SU-DHL-6 (cell line): ENCODE measurements around the gene LRP1B.

Source experiments
- H2AFZ ChIP-seq: fragments of 200-600 bp; sonication (generic); 2 replicates; pipeline ENCODE4 v1.6.1; 2014; ENCODE audit warnings: low read depth, mild to moderate bottlenecking, moderate library complexity, mixed read lengths, antibody characterized with exemption, low read length; ENCODE audit not compliant: severe bottlenecking
- H3F3A ChIP-seq: fragments of 200-600 bp; shearing (Covaris generic); 2 replicates; pipeline ENCODE4 v1.6.0; 2016; ENCODE audit warnings: antibody characterized with exemption, mild to moderate bottlenecking; ENCODE audit not compliant: insufficient read depth
- H3K27ac ChIP-seq: fragments of 200-600 bp; sonication (generic); 2 replicates; pipeline ENCODE4 v1.5.1; 2016; ENCODE audit warnings: low read depth, mild to moderate bottlenecking, low read length, moderate library complexity, mixed read lengths
- H3K27me3 ChIP-seq: fragments of 200-600 bp; sonication (generic), shearing (Covaris generic); 2 replicates; pipeline ENCODE4 v1.6.0; 2014; ENCODE audit warnings: mild to moderate bottlenecking, low read length
- H3K36me3 ChIP-seq: fragments of 200-600 bp; sonication (generic); 2 replicates; pipeline ENCODE4 v1.6.1; 2014; ENCODE audit warnings: mild to moderate bottlenecking, low read length, mixed read lengths
- H3K4me2 ChIP-seq: fragments of 300-600, 200-600 bp; shearing (Covaris generic), sonication (generic); 2 replicates; pipeline ENCODE4 v1.6.0; 2014; ENCODE audit warnings: low read length, low read depth, mild to moderate bottlenecking; ENCODE audit not compliant: poor library complexity, severe bottlenecking
- H3K4me3 ChIP-seq: fragments of 200-600 bp; sonication (generic); 2 replicates; pipeline ENCODE4 v1.5.1; 2014; ENCODE audit warnings: antibody characterized with exemption, low read length, mild to moderate bottlenecking, mixed read lengths; ENCODE audit not compliant: insufficient read depth, poor library complexity, severe bottlenecking
- H3K79me2 ChIP-seq: fragments of 200-600 bp; sonication (generic); 2 replicates; pipeline ENCODE4 v1.6.1; 2014; ENCODE audit warnings: mild to moderate bottlenecking, low read length, moderate library complexity; ENCODE audit not compliant: insufficient read depth
- H3K9ac ChIP-seq: fragments of 200-600 bp; sonication (generic); 2 replicates; pipeline ENCODE4 v1.7.0; 2014; ENCODE audit warnings: mild to moderate bottlenecking, low read length
- H3K9me2 ChIP-seq: fragments of 200-600 bp; sonication (generic); replicated peaks from 2 replicates; pipeline ENCODE4 v1.6.1; 2014; ENCODE audit warnings: low read length; ENCODE audit not compliant: insufficient read depth
- H3K9me3 ChIP-seq: fragments of 200-600 bp; sonication (generic); 2 replicates; pipeline ENCODE4 v1.6.1; 2014; ENCODE audit warnings: low read length, mixed read lengths; ENCODE audit not compliant: insufficient read depth
- H4K20me1 ChIP-seq: fragments of 200-600 bp; sonication (generic); 2 replicates; pipeline ENCODE4 v1.6.1; 2014; ENCODE audit warnings: low read depth, mild to moderate bottlenecking, antibody characterized with exemption, low read length, moderate library complexity, mixed read lengths
- EZH2phosphoT487 ChIP-seq: fragments of 200-600 bp; sonication (generic), shearing (Covaris generic); conservative IDR thresholded peaks from 2 replicates; pipeline ENCODE4 v1.6.1; 2018; ENCODE audit warnings: mild to moderate bottlenecking, antibody characterized with exemption, low read length, moderate library complexity, mixed read lengths
- TF ChIP-seq, protein P1 (sequence below): fragments of 200-600 bp; sonication (generic); IDR thresholded peaks from one replicate; pipeline ENCODE4 v1.5.1; 2017; ENCODE audit warnings: antibody characterized with exemption, mild to moderate bottlenecking, low read length, moderate library complexity; ENCODE audit not compliant: insufficient read depth, poor library complexity, severe bottlenecking

Gene LRP1B

GRCh38 chr2:141313972-141314371 lies 816.8 kb downstream of the LRP1B start:
- no peaks in the 10 kb centered on the region for H3K9me2 ChIP-seq
- H2AFZ ChIP-seq, result no peak overlapping the region
- no peaks in the 10 kb centered on the region for H3K27me3 ChIP-seq
- no peaks in the 10 kb centered on the region for H3F3A ChIP-seq
- no peak overlapping the region for H3K4me2 ChIP-seq
- H3K9ac ChIP-seq, result no peak overlapping the region
- H3K27ac ChIP-seq, result no peak overlapping the region
- H3K36me3 ChIP-seq, result no peaks in the 10 kb centered on the region
- TF ChIP-seq, protein P1, sequence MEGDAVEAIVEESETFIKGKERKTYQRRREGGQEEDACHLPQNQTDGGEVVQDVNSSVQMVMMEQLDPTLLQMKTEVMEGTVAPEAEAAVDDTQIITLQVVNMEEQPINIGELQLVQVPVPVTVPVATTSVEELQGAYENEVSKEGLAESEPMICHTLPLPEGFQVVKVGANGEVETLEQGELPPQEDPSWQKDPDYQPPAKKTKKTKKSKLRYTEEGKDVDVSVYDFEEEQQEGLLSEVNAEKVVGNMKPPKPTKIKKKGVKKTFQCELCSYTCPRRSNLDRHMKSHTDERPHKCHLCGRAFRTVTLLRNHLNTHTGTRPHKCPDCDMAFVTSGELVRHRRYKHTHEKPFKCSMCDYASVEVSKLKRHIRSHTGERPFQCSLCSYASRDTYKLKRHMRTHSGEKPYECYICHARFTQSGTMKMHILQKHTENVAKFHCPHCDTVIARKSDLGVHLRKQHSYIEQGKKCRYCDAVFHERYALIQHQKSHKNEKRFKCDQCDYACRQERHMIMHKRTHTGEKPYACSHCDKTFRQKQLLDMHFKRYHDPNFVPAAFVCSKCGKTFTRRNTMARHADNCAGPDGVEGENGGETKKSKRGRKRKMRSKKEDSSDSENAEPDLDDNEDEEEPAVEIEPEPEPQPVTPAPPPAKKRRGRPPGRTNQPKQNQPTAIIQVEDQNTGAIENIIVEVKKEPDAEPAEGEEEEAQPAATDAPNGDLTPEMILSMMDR, result no peak
- TF ChIP-seq EZH2phosphoT487, result no peak
- H3K79me2 ChIP-seq, result no peaks in the 10 kb centered on the region
- H4K20me1 ChIP-seq, result no peaks in the 10 kb centered on the region
- H3K9me3 ChIP-seq, result no peaks in the 10 kb centered on the region
- H3K4me3 ChIP-seq, result no peak overlapping the region

GRCh38 chr2:141311430-141311829 lies 819.4 kb downstream of the LRP1B start:
- TF ChIP-seq EZH2phosphoT487, result no peak
- TF ChIP-seq, protein P1, result no peak
- Histone ChIP-seq H3K9ac (no peak overlapping the region), H3F3A (no peaks in the 10 kb centered on the region), H3K4me2 (no peak overlapping the region), H2AFZ (no peak overlapping the region), H3K79me2 (no peaks in the 10 kb centered on the region), H3K27ac (no peak overlapping the region), H4K20me1 (no peaks in the 10 kb centered on the region), H3K9me3 (no peaks in the 10 kb centered on the region), H3K4me3 (no peak overlapping the region), H3K9me2 (no peaks in the 10 kb centered on the region), H3K27me3 (no peaks in the 10 kb centered on the region), H3K36me3 (no peaks in the 10 kb centered on the region)

GRCh38 chr2:141306368-141306767 lies 824.4 kb downstream of the LRP1B start:
- Histone ChIP-seq H3F3A (no peaks in the 10 kb centered on the region), H3K9me2 (no peaks in the 10 kb centered on the region), H2AFZ (no peak overlapping the region), H3K9ac (no peak overlapping the region), H3K79me2 (no peaks in the 10 kb centered on the region), H3K4me3 (no peak overlapping the region), H3K9me3 (no peaks in the 10 kb centered on the region), H3K4me2 (no peak overlapping the region), H3K27me3 (no peaks in the 10 kb centered on the region), H3K27ac (no peak overlapping the region), H4K20me1 (no peaks in the 10 kb centered on the region), H3K36me3 (no peaks in the 10 kb centered on the region)
- TF ChIP-seq EZH2phosphoT487, result no peak
- TF ChIP-seq, protein P1, result no peak

- no peak overlapping the region for H3K4me3 ChIP-seq
- H3K36me3 ChIP-seq, result no peaks in the 10 kb centered on the region
- no peaks in the 10 kb centered on the region for H3K9me3 ChIP-seq
- no peaks in the 10 kb centered on the region for H3K79me2 ChIP-seq
- H3F3A ChIP-seq, result no peaks in the 10 kb centered on the region
- no peak overlapping the region for H3K4me2 ChIP-seq
- H4K20me1 ChIP-seq, result no peaks in the 10 kb centered on the region
- H3K27me3 ChIP-seq, result no peaks in the 10 kb centered on the region
- no peaks in the 10 kb centered on the region for H3K9me2 ChIP-seq
- no peak overlapping the region for H3K27ac ChIP-seq
- no peak overlapping the region for H3K9ac ChIP-seq
- no peak overlapping the region for H2AFZ ChIP-seq
- TF ChIP-seq EZH2phosphoT487, result no peak
- TF ChIP-seq, protein P1, result no peak
Observed at GRCh38 chr2:141301551-141301950, 829.3 kb downstream of the LRP1B start.
